Measurements from ENCODE around the gene AMPD3.

GRCh38 chr11:10480026-10480425 is 25.0 kb downstream of the AMPD3 start:
- no peak for TF ChIP-seq CTCF (IDR thresholded peaks at IDR 0.05)
- no peak for TF ChIP-seq POLR2A (IDR thresholded peaks at IDR 0.05)

Measured in uterus (tissue), 2 donors.